K562 (cell line): ENCODE measurements around the gene SMAGP. TPM values are rescaled to one million over a fixed set of nuclear protein-coding genes. Genes with fewer than 3 reads are reported as not detected.
A peak's percentile ranks its signal among the peaks of the same experiment; 100 is the strongest.

Experiments
- CTBP1 ChIP-seq: fragments of 450-650 bp; IDR thresholded peaks from 2 replicates; pipeline ENCODE4 v1.6.1; 2016; ENCODE audit warnings: borderline replicate concordance
- ELF2 ChIP-seq: fragments of 250-450 bp; sonication (Bioruptor Pico); IDR thresholded peaks from 2 replicates; pipeline ENCODE4 v1.5.0; 2021; ENCODE audit warnings: mild to moderate bottlenecking
- FOXM1 ChIP-seq, 2 experiments: fragments of 450-650 bp in 1 of 2; sonication (generic) in 1 of 2; formaldehyde crosslinking in 1 of 2; IDR thresholded peaks; 2 replicates each; pipeline versions ENCODE4 v1.6.1 to v1.9.0; 2017 to 2022; ENCODE audit warnings: low read depth in 2 of 2, mild to moderate bottlenecking in 2 of 2, missing genetic modification reagents in 1 of 2, moderate library complexity in 1 of 2
- GABPA ChIP-seq: fragments of 200-800 bp; sonication (Bioruptor generic); conservative IDR thresholded peaks from 2 replicates; pipeline ENCODE4 v1.6.1; 2016; ENCODE audit warnings: low read depth, missing genetic modification characterization, missing compliant biosample characterization
- GATA2 ChIP-seq: sonication (generic); formaldehyde crosslinking; IDR thresholded peaks from 2 replicates; pipeline ENCODE4 v1.4.0; 2020; ENCODE audit warnings: mild to moderate bottlenecking, missing genetic modification reagents
- GTF2E2 ChIP-seq: fragments of 200-800 bp; sonication (Bioruptor generic); IDR thresholded peaks from 2 replicates; pipeline ENCODE4 v1.6.1; 2016; ENCODE audit warnings: missing genetic modification characterization, missing compliant biosample characterization
- HMGN3 ChIP-seq: IDR thresholded peaks from 2 replicates; pipeline ENCODE4 v1.6.1; 2011; ENCODE audit warnings: borderline replicate concordance, low read depth, mild to moderate bottlenecking, mixed read lengths, low read length; ENCODE audit not compliant: insufficient read length; ENCODE audit errors: extremely low read depth
- HNRNPL ChIP-seq: fragments of 200-400 bp; formaldehyde crosslinking; IDR thresholded peaks from 2 replicates; pipeline ENCODE4 v1.6.1; 2017; ENCODE audit warnings: low read depth, mild to moderate bottlenecking, low read length
- MCM2 ChIP-seq: fragments of 450-650 bp; IDR thresholded peaks from 2 replicates; pipeline ENCODE4 v1.6.1; 2017; ENCODE audit warnings: low read depth, mild to moderate bottlenecking
- SMARCE1 ChIP-seq: fragments of 450-650 bp; IDR thresholded peaks from 2 replicates; pipeline ENCODE4 v1.7.1; 2016; ENCODE audit warnings: mild to moderate bottlenecking
- SP1 ChIP-seq: sonication (generic); formaldehyde crosslinking; IDR thresholded peaks from 2 replicates; pipeline ENCODE4 v1.8.1; 2022; ENCODE audit warnings: mild to moderate bottlenecking, missing genetic modification reagents
- TAF1 ChIP-seq: IDR thresholded peaks from 2 replicates; pipeline ENCODE4 v1.6.1; 2011; ENCODE audit warnings: mild to moderate bottlenecking, low read length, moderate library complexity; ENCODE audit not compliant: insufficient read depth, control insufficient read depth, severe bottlenecking; ENCODE audit errors: extremely low read depth
- TCF3 ChIP-seq: sonication (generic); formaldehyde crosslinking; IDR thresholded peaks from 2 replicates; pipeline ENCODE4 v1.4.0; 2020; ENCODE audit warnings: mild to moderate bottlenecking, missing genetic modification reagents
- ZEB2 ChIP-seq: fragments of 450-650 bp; IDR thresholded peaks from 2 replicates; pipeline ENCODE4 v1.6.1; 2016
- ZNF668 ChIP-seq: fragments of 250-450 bp; sonication (Bioruptor Pico); IDR thresholded peaks from 2 replicates; pipeline ENCODE4 v1.8.0; 2022; ENCODE audit warnings: mild to moderate bottlenecking, inconsistent platforms
- polyA plus RNA-seq, 8 experiments: library from polyadenylated mRNA; depleted of rRNA in 4 of 8; stranded (reverse) in 5 of 8; unstranded in 3 of 8; fragments of >200 nt; fragmentation: Nextera tagmentation in 2 of 8; fragmentation: Illumina TruSeq in 1 of 8; extraction: Ambion mirVana in 2 of 8; extraction: Trizol in 1 of 8; gene quantifications; 2 replicates each; pipeline versions ENCODE4 v1.2.1 to v1.2.3, GENCODE V29; 2011 to 2014; ENCODE audit warnings: inconsistent platforms in 1 of 8, missing spikeins in 1 of 8
- total RNA-seq, 7 experiments: library from RNA; depleted of rRNA in 6 of 7; stranded (reverse); fragments of >200 nt in 6 of 7; fragmentation: Illumina TruSeq in 2 of 7; extraction: Trizol in 2 of 7; gene quantifications; 2 replicates each; pipeline versions ENCODE4 v1.2.1 to v1.2.3, GENCODE V29; 2011 to 2021; ENCODE audit warnings: low replicate concordance in 1 of 7
- TF ChIP-seq, protein P1 (sequence below), 2 experiments: IDR thresholded peaks; 2 replicates each; pipeline ENCODE4 v1.6.1; 2011; ENCODE audit warnings: borderline replicate concordance in 1 of 2, control low read depth in 1 of 2, low read depth in 1 of 2, low read length in 1 of 2, mild to moderate bottlenecking in 1 of 2, mixed read lengths in 1 of 2, moderate library complexity in 1 of 2; ENCODE audit not compliant: insufficient read depth in 1 of 2, insufficient read length in 1 of 2, poor library complexity in 1 of 2, severe bottlenecking in 1 of 2; ENCODE audit errors: extremely low read depth in 1 of 2
- TF ChIP-seq, protein P2 (sequence below), 3 experiments: fragments of 200-800 bp in 1 of 3; fragments of 250-450 bp in 1 of 3; fragments of 450-650 bp in 1 of 3; sonication (Bioruptor Pico) in 1 of 3; sonication (Bioruptor generic) in 1 of 3; formaldehyde crosslinking in 1 of 3; IDR thresholded peaks; 2 replicates each; pipeline versions ENCODE4 v1.6.1 to v1.8.0; 2016 to 2022; ENCODE audit warnings: mild to moderate bottlenecking in 2 of 3, missing genetic modification characterization in 2 of 3, missing compliant biosample characterization in 1 of 3, moderate library complexity in 1 of 3
- TF ChIP-seq, protein P3 (sequence below): fragments of 250-450 bp; sonication (Bioruptor Pico); IDR thresholded peaks from 2 replicates; pipeline ENCODE4 v1.8.0; 2021; ENCODE audit warnings: mild to moderate bottlenecking, moderate library complexity
- TF ChIP-seq, protein P4 (sequence below): fragments of 250-450 bp; sonication (Bioruptor Pico); IDR thresholded peaks from 2 replicates; pipeline ENCODE4 v1.4.0; 2020; ENCODE audit warnings: mild to moderate bottlenecking

Gene SMAGP
- total and polyA plus RNA-seq, 9 of the 15 experiments (the other 6 are each of a cell fraction or from before 2014, with no cell fraction given): 23.1 to 62.3 (median 29.9) TPM

- TF ChIP-seq TAF1 (peak; percentile 62), TCF3 (CRISPR knock-in tag) (no peak), FOXM1 (IDR thresholded peaks at IDR 0.05; ENCODE audit: low read depth) (no peak), FOXM1 (CRISPR knock-in tag; IDR thresholded peaks at IDR 0.05; ENCODE audit: low read depth) (no peak), ELF2 (CRISPR knock-in tag) (no peak), GATA2 (0 out of 2 replicates have a peak, but pooled peaks have one; percentile 13), GTF2E2 (tag) (peak; percentile 77; the same call in 1 of the 2 replicates), SP1 (no peak), HNRNPL (no peak), SMARCE1 (no peak), ZEB2 (0 out of 2 replicates have a peak, but pooled peaks have one; percentile 38), GABPA (tag) (no peak), ZNF668 (CRISPR knock-in tag) (no peak), HMGN3 (no peak), CTBP1 (peak; percentile 48; the same call in 1 of the 2 replicates), MCM2 (no peak)
- TF ChIP-seq, protein P1, sequence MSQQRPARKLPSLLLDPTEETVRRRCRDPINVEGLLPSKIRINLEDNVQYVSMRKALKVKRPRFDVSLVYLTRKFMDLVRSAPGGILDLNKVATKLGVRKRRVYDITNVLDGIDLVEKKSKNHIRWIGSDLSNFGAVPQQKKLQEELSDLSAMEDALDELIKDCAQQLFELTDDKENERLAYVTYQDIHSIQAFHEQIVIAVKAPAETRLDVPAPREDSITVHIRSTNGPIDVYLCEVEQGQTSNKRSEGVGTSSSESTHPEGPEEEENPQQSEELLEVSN (IDR thresholded peaks at IDR 0.05; ENCODE audit: borderline replicate concordance in 1 of 2, extremely low read depth in 1 of 2, insufficient read depth in 1 of 2, insufficient read length in 1 of 2, low read depth in 1 of 2, low read length in 1 of 2, poor library complexity in 1 of 2, severe bottlenecking in 1 of 2): peak; percentile 71 to 75
- TF ChIP-seq, protein P2, sequence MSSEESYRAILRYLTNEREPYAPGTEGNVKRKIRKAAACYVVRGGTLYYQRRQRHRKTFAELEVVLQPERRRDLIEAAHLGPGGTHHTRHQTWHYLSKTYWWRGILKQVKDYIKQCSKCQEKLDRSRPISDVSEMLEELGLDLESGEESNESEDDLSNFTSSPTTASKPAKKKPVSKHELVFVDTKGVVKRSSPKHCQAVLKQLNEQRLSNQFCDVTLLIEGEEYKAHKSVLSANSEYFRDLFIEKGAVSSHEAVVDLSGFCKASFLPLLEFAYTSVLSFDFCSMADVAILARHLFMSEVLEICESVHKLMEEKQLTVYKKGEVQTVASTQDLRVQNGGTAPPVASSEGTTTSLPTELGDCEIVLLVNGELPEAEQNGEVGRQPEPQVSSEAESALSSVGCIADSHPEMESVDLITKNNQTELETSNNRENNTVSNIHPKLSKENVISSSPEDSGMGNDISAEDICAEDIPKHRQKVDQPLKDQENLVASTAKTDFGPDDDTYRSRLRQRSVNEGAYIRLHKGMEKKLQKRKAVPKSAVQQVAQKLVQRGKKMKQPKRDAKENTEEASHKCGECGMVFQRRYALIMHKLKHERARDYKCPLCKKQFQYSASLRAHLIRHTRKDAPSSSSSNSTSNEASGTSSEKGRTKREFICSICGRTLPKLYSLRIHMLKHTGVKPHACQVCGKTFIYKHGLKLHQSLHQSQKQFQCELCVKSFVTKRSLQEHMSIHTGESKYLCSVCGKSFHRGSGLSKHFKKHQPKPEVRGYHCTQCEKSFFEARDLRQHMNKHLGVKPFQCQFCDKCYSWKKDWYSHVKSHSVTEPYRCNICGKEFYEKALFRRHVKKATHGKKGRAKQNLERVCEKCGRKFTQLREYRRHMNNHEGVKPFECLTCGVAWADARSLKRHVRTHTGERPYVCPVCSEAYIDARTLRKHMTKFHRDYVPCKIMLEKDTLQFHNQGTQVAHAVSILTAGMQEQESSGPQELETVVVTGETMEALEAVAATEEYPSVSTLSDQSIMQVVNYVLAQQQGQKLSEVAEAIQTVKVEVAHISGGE (CRISPR knock-in tag; IDR thresholded peaks at IDR 0.05): 0 out of 6 replicates have a peak, but pooled peaks of 1 of the 3 experiments have one; percentile 37
- TF ChIP-seq, protein P3, sequence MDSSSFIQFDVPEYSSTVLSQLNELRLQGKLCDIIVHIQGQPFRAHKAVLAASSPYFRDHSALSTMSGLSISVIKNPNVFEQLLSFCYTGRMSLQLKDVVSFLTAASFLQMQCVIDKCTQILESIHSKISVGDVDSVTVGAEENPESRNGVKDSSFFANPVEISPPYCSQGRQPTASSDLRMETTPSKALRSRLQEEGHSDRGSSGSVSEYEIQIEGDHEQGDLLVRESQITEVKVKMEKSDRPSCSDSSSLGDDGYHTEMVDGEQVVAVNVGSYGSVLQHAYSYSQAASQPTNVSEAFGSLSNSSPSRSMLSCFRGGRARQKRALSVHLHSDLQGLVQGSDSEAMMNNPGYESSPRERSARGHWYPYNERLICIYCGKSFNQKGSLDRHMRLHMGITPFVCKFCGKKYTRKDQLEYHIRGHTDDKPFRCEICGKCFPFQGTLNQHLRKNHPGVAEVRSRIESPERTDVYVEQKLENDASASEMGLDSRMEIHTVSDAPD (CRISPR knock-in tag): no peak
- TF ChIP-seq, protein P4, sequence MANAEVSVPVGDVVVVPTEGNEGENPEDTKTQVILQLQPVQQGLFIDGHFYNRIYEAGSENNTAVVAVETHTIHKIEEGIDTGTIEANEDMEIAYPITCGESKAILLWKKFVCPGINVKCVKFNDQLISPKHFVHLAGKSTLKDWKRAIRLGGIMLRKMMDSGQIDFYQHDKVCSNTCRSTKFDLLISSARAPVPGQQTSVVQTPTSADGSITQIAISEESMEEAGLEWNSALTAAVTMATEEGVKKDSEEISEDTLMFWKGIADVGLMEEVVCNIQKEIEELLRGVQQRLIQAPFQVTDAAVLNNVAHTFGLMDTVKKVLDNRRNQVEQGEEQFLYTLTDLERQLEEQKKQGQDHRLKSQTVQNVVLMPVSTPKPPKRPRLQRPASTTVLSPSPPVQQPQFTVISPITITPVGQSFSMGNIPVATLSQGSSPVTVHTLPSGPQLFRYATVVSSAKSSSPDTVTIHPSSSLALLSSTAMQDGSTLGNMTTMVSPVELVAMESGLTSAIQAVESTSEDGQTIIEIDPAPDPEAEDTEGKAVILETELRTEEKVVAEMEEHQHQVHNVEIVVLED: no peak
These were observed 51.5 kb downstream of the SMAGP start (continued) for GRCh38 chr12:51218607-51219161.
